NCI-H510A (cell line): ENCODE measurements around the gene RAG2.

Experiments used
- DNase-seq: peaks from one replicate; lab custom pipeline; 2025; lab: John Stamatoyannopoulos, UW

The RAG2 gene

DNA sequence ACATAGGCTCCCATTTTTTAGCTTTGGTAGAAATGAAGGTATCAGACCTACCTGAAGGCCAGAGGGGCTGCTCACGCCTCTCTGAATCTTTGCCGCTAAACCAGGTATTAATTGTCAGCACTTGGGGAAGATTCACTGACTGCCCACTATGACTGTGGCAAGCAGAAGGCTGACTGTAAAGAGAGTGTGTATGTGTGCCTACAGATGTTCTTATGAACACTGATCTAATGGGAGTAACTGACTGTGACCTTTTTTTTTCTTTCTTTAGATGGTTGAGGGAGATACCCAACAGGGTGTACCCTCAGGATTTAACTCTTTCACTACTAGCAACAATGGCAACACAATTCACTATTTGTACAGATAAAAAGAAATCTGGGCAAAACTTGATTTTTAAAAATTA lies at the start of gene RAG2:
Gene RAG2, minus strand, starts transcription at position 186 of the 400 bp plus-strand sequence. CDS start 4,068 bp downstream, outside the sequence.
- no peak for DNase-seq

DNA sequence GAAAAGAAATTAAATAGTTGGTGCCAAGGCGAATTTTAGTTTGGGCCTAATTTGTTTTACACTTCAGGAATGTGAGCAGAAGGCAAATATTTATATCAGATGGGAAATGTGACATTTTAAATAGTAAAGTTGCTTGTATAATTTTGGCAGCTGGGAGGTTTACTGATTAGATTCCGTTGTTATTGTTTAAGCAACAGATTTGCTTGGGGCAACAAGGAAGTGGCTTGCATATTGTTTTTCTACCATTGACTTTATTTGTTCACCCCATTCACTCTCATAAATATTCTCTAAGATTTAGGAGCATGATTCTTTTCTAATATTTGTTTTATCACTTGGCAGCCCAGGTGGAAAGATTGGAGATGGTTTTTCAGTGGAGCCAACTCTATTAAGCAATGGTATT lies 40.5 kb upstream of the RAG2 start:
- DNase-seq: no peak

DNA sequence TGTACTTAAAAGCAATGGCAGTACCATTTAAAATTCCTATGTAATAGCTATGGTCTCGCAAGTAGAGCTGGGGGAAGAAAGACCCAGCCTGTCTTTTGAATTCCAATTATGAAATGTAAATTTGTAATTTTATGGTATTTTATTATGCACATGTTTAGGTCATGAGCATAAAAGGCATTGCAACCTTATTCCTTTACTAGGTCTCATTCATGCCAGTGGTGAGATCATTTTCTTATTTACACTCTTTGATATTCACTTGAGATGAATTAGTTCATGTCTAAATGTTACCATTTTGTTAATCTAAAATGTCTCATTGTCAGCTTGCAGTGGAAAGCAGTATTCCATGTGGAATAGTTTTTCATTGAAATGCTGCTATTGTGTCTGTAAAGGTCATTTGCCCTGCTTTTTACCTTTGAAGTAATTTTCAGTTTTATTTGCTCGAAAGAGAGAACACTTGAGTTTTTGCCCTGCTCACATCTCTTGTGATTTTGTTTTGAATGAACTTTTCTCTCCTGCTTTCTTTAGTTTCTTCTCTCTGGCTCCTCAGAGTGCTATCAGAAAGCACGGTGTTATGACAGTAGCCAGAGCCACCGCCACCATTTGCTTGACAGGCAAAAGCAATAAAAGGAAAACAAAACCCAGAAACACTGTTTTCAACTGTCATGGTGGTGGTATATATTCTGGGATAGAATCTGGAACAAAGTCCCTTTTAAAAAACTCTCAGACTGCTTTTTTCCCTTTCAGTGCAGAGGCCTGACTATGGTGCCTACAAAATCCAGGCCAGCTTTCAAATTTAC lies 37.2 kb upstream of the RAG2 start:
- no peak for DNase-seq

DNA sequence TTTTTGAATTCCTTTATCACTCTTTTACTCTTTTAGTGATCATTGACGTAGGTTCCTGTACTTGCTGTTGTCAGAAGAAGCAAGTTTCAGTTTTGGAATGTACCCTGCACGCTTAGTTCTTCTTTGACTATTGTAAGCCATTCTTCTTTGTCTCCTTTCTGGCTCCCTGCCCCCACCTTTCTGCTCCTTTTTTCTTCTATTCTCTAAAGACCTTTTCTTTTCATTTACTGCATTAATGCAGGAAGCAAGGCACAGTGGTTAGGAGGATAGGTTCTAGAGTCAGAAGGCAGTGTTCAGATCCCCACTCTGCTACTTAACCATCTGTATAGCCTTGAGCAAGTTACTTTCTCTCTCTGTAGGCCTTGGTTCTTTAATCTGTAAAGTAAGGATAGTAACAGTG lies 33.7 kb upstream of the RAG2 start:
- DNase-seq: no peak

DNA sequence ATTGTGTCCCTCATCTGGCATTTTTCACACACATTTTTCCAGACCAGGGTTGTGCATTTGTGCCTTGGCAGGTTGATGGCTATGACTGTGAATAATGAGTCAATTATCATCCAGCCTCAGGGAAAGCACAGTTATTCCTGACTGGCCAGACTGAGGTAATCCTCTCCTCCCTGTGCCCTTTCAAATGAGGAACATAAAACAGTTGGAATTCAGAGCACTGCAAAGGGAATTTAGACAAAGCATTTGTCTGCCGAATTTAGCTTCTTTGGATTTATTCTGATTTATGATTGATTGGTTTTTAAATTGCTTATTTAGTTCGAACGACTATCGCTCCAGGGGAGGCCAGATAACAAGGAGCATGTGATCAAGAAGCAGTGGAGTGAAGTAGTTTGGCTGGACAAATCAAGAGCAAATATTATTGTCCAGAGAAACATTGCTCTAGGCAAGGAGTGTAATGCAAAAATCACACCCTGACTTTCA lies 30.8 kb upstream of the RAG2 start:
- DNase-seq: no peak

DNA sequence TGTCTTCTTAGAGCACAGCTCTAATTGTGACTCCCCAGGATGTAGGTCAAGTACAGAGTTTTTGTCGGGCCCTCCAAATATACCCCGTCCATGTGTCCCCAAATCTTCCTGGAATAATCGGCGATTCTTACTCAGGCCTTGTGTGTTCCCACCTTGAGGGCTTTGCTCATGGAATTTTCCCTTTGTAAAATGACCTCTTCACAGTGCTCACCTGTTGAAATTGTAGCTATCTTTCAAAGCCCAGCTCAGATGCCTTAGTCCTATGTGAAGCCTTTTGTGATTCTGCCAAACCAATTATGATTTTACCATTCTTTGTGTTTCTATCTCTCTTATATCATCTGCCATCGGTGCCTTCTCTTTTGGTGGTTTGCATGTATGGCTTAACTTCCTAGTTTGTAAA lies 30.1 kb upstream of the RAG2 start:
- no peak for DNase-seq

DNA sequence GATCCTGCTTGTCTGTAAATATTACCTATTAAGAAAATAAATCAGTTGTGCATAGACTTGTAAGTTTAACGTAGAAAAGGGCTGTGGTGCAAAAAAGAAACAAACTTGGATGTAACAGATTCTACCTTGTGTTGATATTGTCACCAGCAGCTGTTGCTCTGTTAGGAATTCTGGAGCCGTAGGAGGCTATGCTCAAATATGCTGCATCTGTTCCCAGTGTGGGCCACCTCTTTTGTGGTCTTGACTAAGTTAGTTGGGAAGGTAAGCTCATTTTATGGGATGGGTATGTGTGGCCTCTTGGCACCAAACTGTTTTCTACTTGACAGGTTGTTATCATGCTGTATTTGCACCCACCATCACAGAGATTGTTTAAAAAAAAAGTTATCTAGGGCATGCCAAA lies 29.4 kb upstream of the RAG2 start:
- no peak for DNase-seq

DNA sequence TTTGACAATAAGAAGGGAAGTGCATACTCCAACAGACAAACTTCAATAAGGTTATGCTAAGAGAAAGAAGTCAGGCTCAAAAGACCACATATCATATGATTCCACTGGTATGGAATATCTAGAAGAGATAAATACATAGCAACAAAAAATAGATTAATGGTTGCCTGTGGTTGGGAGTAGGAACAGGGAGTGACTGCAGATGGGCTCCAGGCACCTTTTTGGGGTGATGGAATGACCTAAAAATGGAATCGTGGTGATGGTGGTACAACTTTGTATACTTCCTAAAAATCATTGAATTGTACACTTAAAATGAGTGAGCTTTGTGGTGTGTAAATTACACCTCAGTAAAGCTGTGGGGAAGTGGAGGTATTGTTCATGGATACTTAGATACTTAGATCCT lies 29.0 kb upstream of the RAG2 start:
- DNase-seq: no peak

DNA sequence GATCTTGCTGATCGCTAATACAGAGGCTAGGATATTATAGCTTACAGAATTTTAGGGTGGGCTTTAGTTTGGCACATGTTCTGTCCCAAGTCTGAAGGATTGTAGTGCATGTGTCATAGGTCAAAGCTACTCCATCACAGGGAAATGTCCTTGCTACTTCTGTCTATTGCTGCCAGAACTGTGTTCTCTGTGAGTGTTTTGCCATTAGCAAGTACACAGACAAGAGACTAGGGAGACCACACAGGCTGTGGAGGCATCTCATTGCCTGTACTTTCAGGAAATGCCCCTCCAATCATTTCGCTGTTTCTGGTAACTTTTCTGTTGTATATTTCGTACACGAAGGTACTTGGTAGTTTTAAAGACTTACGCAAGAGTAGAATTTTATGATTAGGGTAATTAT lies 25.5 kb upstream of the RAG2 start:
- no peak for DNase-seq

DNA sequence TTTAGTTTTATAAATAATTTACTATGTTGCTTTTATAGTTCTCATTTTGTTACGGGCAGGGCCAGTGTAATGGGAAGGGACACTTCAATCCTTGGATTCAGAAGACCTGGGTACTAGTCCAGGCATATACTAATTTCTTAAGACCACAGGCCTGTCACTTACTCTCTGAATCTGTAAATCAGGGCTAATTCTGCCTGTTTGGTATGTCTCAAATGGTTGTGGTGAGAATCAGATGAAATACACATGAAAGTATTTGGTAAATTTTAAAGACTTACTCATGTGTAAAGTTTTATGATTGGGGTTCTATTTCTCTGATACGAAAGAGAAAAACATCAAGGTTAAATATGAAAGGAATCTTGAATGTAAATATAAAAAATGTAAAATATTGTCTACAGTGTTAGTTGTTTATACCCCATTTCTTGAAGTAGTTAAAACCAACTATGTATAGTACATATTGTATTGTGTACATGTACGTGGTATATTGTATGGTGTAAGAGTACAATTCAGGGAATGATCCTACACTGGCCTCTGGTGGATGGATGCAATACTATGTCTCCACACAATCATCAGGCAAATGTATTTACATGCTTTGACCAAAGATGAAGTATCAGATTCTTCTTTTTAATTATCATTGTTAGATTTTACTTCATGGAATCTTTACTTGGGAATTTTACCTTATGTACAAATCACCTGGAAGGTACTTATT lies 24.5 kb upstream of the RAG2 start:
- no peak for DNase-seq

DNA sequence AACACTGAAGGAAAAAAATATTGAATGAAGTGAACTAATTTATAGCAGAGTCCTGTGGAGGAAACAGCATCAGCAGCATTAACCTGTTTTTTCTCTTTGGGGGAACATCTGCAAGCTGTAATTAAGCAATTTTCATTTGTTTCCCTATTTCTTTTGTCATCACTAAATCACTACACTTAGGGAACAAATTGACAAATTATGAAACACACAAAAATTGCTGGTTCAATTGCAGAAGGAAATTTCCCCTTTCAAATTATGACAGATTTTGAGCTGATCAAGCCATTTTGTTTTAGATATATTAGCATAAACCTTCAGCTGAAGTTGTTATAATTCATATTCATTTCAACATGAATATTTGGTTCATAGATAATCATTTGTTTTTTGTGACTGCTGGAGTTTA lies 22.2 kb upstream of the RAG2 start:
- DNase-seq: no peak

DNA sequence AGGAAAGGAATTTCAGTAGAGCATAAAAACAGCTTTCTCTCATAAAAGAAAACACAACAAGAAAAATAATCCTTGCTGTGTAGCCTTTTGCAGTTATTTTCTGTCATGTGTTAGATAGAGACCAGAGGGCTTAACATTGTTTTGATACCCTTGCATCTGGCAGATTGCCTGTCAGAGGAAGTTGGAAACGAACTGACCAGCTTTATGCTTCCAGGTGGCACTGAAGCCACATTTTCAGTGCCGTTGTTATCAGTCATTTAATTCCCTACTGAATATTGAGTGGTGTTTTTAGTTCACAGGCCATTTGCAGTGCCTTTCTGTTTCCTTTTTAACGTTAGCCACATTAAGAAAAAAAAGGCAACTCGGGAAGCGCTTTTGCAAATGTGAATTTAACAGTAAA lies 21.5 kb upstream of the RAG2 start:
- no peak for DNase-seq

DNA sequence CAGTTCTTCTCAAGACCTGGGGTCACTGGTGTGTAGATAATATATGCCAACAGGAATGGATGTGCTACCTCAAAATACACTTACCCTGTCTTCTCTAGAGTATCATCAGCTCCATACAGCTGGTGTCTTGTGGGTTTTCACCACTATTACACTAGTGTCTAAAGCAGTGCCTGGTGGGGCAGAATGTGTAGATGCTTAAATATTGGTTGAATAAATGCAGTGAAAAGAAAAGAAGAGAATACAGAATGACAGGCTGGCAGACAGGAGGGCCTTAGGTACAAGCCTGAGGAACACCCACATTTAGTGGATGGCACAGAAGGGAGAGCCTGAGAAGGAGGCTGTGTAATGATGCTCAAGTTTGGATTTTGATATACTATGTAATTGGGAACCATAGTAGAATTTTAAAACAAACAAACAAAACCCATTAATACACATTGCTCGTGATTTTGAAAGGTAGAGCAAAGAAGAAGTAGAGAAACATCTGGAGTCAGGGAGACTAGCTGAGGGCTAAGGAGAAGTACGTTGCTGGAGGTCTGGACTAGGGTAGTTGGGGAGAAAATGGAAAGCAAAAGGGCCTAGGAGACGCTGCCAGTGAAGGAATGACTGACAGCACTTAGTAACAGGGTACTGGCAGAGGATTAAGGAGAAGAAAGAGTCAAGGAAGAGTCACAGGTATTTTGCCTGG lies 20.5 kb upstream of the RAG2 start:
- DNase-seq: no peak

DNA sequence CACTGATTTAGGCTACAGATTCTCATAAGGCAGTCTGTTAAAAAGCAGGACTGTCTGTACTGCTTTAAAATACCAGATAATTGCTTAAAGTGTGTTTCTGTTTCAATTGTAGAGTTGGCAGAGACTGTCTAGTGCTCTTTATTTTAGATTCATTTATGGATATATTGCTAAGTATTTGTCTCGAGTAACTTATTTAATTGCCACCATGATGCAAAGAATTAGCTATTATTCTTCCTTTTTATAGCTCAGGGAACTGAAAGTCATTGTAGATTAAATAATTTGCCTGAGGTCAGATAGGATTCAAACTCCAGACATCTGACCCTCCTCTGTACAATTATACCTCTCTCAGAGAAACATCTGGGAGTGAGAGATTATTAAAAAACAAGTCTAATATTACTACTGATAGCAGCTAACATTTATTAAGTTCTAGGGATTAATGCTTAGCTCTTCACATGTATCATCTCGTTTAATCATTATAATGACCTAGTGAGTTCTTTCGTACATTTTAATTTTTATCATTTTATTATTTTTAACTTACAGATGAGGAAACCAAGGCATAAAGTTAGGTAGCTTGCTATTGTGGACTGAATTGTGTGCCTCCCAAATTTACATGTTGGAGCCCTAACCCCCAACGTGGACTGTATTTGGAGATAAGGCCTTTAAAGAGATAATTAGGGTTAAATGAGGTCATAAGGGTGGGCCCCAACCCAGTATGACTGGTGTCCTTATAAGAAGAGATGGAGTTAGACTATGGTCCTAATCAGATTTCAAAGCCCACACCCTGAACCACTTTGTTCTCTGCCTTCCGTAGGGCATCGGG lies 19.7 kb upstream of the RAG2 start:
- no peak for DNase-seq

DNA sequence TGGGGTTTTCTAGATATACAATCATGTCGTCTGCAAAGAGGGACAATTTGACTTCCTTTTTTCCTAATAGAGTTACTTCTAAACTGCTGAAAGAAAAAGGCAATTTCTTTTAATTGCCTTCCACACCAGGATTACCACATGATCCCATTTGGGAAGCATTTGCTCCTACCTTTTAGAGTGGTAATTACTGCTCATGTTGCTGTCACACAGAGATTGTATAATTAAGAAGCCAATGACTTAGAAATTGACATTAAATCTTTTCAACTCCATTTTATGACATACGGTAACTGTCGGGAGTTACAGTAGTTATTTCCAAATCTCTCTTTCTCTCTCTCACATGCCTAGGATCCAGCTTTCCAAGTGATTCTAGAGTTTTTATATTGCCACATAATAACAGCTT lies 17.8 kb upstream of the RAG2 start:
- DNase-seq: no peak

DNA sequence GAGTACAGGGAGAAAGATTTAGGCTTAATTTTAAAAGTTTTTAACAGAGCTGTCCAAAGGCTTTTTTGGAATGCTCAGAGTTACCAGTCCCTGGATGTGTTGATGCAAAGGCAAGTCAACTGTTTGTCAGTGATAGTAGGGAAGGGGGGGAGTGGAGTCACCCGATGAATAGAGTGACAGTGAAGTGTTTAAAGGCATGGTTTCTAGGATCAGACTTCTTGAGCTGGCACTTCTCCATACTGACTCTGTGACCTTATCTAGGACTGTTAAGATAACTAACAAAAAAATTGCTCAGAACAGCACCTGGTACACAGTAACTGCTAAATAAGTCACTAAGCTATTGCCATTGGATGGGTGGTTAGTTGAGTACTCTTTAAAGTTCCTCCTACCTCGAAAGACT lies 11.3 kb upstream of the RAG2 start:
- DNase-seq: no peak

DNA sequence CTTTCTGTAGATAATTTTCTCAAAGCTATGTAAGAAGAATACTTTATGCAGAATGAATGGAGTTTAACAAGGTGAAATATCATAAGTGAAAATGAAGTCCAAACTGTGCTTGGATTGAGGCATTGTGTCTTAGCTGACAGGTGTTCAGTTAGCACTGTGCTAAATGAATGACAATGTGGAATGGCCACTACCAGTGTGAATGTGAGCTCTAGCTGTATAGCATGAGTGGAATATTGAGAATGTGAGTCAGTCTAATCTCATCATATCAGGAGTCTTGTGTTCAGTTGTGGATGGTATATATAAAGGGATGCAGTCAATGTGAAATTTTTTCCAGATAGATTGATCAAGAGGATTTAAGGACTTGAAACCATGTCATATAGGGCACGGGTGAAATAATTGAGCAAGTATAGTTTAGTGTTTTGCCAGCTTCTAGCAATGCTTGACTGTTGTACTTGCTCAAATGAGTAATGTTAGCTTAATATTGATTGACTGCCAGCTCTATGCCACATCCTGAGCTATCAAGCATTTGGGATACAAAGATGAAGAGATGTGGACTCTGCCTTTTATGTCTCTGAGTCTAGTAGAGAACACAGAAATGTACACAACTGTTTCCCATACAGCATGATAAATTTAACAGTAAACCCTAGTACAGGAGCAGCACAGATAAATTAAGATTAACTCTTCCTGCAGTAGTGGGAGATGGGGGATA lies 10.6 kb upstream of the RAG2 start:
- no peak for DNase-seq

DNA sequence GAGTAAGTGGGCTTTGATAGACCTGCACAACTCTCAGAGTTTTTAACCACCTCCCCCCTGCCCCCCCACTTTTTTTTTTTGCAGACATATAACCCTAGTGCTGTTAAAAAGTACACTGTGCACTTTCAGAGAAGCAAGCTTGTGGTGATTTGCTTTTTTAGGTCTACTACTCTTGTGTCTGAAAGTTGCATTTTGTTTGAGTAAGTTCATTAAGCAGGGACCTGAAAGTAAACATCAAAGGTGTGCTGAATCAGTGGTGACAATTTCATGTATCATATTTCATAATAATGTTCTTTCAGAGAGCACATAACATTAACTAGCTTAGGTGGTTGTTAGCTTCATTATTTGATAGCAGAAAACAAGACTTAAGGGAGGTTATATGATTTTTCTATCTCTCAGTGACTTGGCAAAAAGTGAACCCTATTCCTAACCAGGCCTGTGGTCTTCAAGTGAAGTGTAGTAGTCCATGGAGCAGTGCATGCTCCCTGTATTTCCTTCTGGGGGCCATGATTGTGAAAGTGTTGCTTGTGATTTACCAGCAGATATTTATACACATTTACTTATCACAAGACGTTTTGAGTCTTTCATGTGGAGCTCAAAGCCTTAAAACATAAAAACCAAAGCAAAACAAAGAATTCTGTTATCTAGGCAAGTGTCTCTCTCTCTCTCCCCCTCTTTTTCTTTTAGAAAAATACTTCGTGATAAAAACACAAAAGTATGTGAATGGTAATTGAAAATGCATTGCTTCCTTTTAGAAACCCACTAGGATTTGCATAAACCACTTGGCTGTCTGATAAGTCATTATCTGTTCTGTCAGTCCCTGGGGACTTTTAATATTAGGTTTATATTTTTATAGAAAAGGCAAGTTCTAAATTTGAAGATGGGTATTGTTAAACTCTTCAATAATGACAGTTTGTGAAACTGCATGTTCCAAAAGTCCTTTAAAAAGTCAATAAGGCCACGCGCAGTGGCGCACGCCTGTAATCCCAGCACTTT lies 7.5 kb upstream of the RAG2 start:
- no peak for DNase-seq

DNA sequence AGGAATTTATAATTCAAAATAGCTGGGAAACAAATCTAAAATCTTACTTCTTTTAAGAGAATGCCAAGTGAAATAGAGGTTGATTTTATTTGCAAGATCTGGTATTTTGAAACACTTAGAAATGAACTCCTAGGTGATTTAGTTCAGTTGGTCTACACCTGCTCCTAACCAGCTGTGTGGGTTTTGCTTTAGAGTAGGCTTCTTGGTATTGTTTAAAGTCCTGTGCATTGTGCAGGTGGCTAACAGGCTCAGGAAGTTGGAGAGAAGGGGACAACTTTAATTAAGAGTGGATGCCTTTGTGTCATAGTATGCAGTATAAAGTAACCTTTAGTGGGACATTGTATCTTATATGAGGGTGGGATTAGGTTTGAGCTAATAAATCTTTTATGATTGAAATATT lies 4.1 kb upstream of the RAG2 start:
- no peak for DNase-seq

DNA sequence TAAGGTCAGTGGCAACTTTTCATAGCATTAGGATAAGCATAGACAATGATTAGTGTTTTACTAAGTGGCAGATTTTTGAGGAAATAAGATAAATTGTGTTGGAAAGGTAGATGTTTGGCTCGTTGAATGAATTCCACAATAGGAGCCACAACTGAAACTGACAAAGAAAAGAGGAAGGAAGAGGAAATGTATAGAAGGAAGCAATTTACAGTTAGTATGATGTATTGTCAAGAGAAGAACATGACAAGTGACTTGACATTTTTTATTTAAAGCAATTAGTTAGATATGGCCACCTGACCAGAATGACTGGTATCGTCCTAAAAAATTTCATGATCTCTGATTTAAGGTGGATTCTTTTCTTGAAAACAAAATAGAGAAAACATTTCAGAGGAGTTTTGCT lies 3.1 kb upstream of the RAG2 start:
- DNase-seq: no peak
